ENCODE data around the gene RPS24.

GRCh38 chr10:78069151-78069550 is 35.5 kb downstream of the RPS24 start:
- TF ChIP-seq CTCF (IDR thresholded peaks at IDR 0.05) = no peak
- TF ChIP-seq POLR2A (IDR thresholded peaks at IDR 0.05) = no peak
- no peak for TF ChIP-seq POLR2AphosphoS5 (IDR thresholded peaks at IDR 0.05; ENCODE audit: insufficient read depth in 1 of 2, low read depth in 1 of 2)
